GM21447 (cell line): Measurements from ENCODE around the gene YAP1.
"Not testable (repeated sequence)": the region's sequence is repeated elsewhere in the genome, so short reads cannot be mapped to it uniquely, and the experiment has no call there.

Experiments used
- ATAC-seq: cut with Tn5 transposase; IDR thresholded peaks from one replicate; pipeline ENCODE4 v1.9.1; 2021; ENCODE audit not compliant: unreplicated experiment

YAP1 gene

DNA sequence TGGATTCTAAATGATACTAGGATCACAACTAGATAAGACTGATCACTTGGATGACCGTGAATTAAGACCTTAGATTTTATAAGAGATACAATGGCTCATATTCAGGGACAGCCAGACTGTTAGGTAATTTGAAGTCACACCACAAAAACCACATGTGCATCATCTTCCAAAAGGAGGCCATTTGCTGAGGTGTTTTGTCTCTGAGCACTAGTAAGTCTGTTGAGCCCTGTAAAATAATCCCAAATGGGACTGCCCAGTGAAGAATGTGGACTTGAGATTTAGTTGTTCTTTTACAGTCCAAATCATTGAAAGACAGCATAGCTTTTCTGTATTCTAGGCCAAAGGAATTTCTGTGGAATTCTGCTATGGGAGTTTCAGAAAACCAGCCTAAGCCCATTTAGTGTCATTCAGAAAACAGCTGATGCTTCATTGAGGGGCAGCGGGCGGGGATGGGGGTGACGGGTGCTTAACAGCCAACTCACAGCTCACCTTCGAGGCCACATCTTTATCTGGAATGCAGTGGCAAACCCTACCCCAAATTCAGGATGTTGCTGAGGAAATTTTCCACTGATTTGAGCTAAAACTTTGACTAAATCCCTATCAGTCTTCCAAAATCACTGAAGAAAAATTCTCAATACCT is 127.0 kb downstream of the YAP1 start:
- ATAC-seq, result no peak

DNA sequence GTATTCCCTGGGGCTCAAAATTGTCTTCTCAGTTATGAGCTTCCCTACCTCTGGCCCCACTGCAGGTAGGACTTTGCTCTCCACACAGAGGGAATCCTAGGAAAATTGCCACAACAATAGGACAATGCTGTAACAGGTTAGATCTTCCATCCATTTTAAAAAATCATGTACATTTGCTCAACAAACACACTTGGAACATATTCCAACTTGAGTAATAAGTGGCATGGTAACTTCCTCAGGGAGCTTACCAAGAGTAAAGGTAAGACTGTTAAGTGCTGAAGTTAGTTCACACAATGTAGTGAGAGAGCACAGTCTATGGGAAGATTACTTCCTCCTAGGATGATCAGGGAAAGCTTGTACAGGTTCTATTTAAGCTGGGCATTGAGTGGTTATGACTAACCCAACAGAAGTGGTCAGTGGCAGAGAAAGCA is 128.2 kb downstream of the YAP1 start:
- no peak for ATAC-seq

- no peak for ATAC-seq
These were observed 129.2 kb downstream of the YAP1 start for GRCh38 chr11:102239448-102239847.

DNA sequence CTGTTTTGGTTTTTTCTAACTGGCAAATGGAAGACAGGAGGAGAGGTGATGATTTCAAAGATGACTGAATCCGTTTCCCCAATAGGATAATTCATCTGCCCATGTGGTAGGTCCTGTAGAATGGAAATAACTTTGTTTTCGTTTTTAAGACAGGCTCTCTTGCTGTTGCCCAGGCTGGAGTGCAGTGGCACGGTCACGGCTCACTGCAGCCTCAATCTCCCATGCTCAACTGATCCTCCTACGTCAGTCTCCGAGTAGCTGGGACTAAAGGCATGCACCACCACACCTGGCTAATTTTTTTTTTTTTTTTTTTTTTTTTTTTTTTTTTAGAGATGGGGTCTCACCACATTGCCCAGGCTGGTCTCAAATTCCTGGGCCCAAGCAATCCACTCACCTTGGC is 129.7 kb downstream of the YAP1 start:
- no peak for ATAC-seq

DNA sequence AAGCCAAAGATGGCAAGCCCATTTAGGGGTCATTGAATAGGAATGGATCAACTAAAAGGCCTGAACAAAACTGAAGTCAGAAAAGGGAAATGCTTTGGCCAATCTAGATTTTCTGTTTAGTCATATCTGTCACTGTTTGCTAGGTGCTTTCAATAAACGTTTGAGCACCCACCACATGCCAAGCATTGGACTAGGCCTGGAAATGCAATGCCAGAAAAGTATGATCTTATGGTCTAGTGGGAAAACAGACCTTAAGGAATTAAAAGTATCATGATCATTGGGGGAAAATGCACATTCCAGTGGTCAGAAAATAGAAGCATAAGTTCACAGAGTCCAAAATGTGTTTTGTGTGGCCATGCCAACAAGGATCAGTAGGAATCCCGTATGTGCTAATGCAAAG is 130.3 kb downstream of the YAP1 start:
- ATAC-seq, result no peak

GRCh38 chr11:102241026-102241425 is 130.8 kb downstream of the YAP1 start:
- no peak for ATAC-seq

DNA sequence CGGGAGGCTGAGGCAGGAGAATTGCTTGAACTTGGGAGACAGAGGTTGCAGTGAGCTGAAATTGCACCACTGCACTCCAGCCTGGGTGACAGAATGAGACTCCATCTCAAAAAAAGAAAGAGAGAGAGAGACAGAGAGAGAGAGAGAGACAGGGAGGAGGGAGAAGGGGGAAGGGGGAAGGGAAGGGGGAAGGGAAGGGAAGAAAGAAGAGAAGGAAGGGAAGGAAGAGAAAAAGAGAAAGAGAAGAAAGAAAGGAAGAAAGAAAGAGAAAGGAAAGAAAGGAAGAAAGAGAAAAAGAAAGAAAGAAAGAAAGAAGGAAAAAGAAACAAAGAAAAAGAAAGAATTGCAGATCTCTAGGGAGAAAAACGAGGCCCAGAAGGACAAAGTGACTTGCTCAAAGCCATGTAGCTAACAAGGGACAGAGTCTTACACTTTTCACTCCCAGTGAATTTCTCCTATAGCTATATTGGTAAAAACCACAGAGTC is 133.2 kb downstream of the YAP1 start:
- ATAC-seq, result no peak

- no peak for ATAC-seq
These were observed 134.6 kb downstream of the YAP1 start for GRCh38 chr11:102244681-102245409.

- no peak for ATAC-seq
These were observed 141.2 kb downstream of the YAP1 start for GRCh38 chr11:102251423-102251822.

DNA sequence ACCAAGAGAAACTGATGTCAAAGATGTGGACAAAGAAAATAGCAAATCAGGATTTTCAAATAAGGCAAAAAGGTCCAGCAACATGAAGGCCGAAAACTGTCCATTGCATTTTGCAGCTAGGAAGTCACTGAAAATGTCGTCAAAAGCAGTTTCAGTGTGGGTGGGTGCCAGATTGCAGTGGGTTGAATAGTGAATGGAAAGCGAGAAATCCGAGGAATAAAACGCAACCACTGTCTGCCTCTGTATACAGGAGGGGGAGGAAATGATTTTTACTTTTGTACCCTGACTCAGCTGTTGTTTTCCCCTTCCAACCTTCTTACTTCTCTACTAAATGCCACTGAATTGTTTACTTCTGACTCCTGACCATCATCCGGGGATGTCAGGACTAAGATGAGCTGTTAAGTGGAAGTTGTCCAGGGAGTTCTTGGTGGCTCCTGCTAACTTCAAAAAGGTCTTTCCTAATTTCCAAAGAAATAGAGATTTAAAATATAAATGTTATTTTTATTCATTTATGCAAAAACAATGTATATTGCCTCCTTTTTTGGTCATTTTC is 142.2 kb downstream of the YAP1 start:
- no peak for ATAC-seq

- no peak for ATAC-seq
These were observed 142.9 kb downstream of the YAP1 start for GRCh38 chr11:102253020-102253715.

- no peak for ATAC-seq
These were observed 143.8 kb downstream of the YAP1 start for GRCh38 chr11:102254047-102254446.

- no peak for ATAC-seq
These were observed 146.0 kb downstream of the YAP1 start for GRCh38 chr11:102256251-102256650.

GRCh38 chr11:102260241-102260640 is 150.0 kb downstream of the YAP1 start:
- ATAC-seq, result no peak

- no peak for ATAC-seq
These were observed 153.2 kb downstream of the YAP1 start for GRCh38 chr11:102263379-102264003.

DNA sequence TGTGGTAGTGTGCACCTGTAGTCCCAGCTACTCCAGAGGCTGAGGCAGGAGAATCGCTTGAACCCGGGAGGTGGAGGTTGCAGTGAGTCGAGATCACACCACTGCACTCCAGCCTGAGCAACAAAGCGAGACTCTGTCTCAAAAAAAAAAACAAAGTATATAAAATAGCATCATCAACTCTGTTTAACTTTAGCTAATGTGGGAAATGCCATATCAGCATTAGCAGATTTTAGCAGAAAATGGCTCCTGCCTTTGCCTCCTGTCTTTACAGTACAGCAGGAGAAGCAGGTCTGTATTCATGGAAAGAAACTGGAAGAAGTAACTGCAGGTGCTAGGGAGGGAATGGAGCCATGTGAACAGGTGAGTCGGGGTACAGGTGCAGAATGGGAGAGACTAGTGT is 154.5 kb downstream of the YAP1 start:
- not testable (repeated sequence) for ATAC-seq

DNA sequence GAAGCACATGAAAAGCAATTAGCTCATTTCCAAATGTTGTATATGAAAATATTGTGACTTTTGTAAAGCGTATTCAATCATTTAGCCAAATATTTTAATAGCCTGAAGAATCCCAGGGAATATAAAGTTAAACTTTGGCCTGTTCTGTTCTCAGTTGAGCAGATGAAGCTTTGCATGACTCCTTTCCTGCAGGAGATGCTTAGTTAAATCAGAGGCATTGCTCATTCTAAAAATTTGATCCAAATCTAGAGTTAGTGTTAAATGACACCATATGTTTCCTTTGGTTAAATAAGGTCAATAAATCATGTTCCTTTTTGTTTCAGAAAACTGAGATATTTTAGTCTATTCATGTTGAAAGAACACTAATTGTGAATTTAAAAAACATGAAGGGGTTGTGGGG is 155.9 kb downstream of the YAP1 start:
- ATAC-seq, result no peak

DNA sequence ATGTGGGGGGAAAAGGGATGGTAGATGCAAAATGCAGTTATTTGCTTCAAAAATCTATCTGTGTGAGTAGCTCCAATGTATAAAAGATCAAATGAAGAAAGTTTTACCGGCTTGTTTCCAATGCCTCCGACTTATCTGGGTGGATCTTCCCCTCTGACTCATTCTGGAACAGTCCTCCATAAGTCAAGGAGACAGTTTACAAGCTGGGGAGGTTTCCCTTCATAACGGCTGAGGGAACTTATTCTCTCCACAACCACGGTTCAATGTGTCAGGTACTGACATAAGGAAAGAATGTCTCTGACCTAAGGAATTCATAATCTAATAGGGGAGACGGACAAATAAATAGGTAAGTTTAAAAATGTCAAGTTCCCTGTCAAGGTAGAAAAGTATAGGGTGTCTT is 157.4 kb downstream of the YAP1 start:
- no peak for ATAC-seq

- ATAC-seq, result peak; percentile 92
These were observed 158.1 kb downstream of the YAP1 start for GRCh38 chr11:102268083-102268984.

DNA sequence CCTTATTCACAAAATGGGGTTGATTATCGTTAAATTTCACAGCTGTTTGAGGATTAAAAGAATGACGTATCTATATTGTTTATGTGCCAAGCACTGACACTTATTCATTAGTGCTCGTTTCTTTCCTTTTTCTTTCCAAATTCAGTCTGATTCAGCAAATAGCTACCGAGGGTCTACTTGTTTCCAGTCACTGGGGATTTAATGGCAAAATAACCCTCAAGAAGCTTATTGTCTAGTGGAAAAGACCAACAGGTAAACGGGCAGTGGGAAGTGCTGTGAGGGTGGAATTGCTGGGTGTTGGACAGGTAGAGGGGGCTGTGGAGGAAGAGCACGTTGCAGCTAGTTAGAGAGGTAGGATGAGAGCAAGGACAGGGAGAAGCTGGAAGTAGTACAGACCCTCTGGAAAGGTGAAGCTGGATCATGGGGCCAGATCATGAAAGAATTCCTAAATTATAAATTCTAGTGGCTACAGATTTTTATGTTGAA is 158.8 kb downstream of the YAP1 start:
- peak; percentile 7 for ATAC-seq
